Psoas muscle (tissue), 8 donors: ENCODE measurements around the gene SYVN1. TPM values are rescaled to one million over a fixed set of nuclear protein-coding genes. Genes with fewer than 3 reads are reported as not detected.

ENCODE experiments used
- ATAC-seq, 4 donors: fragments of 200-7000 bp; cut with Tn5 transposase; one replicate each; pipeline ENCODE4 v1.9.1; 2020; ENCODE audit warnings: moderate library complexity in 3 of 4, mild to moderate bottlenecking in 2 of 4
- DNase-seq, 2 donors: peaks; one replicate each; pipeline ENCODE4 v3.0.0-alpha.2; 2020
- H3K27ac ChIP-seq: fragments of 200-600 bp; one replicate; pipeline ENCODE4 v1.8.0; 2022
- H3K27me3 ChIP-seq, 3 donors: fragments of 200-600 bp in 1 of 3; one replicate each; pipeline versions ENCODE4 v1.6.1 to v1.8.0; 2013 to 2022; ENCODE audit warnings: low read length in 2 of 3, mild to moderate bottlenecking in 2 of 3, moderate library complexity in 1 of 3; ENCODE audit not compliant: insufficient read depth in 3 of 3
- H3K36me3 ChIP-seq, 2 donors: fragments of 200-600 bp in 1 of 2; one replicate each; pipeline versions ENCODE4 v1.6.1 to v1.8.0; 2013 to 2022; ENCODE audit warnings: low read depth in 1 of 2, mild to moderate bottlenecking in 1 of 2, moderate library complexity in 1 of 2; ENCODE audit not compliant: insufficient read depth in 1 of 2
- H3K4me1 ChIP-seq: fragments of 200-600 bp; one replicate; pipeline ENCODE4 v1.8.0; 2022
- H3K4me3 ChIP-seq: fragments of 200-600 bp; one replicate; pipeline ENCODE4 v1.8.0; 2022; ENCODE audit warnings: mild to moderate bottlenecking
- H3K9me3 ChIP-seq: fragments of 200-600 bp; one replicate; pipeline ENCODE4 v1.8.0; 2022
- CTCF ChIP-seq: fragments of 200-600 bp; IDR thresholded peaks from one replicate; pipeline ENCODE4 v1.8.0; 2022; ENCODE audit warnings: antibody characterized with exemption
- WGBS, 3 donors: extraction: QIAGEN DNeasy Blood & Tissue Kit; methylation state at CpG; one replicate each; pipeline versions ENCODE4 v1.1.6 to v1.1.7; 2013; 5-methylcytosine and 5-hydroxymethylcytosine counted together
- intact Hi-C, 2 donors: fragments of 100-400 bp; cut with DNase I; formaldehyde crosslinking; loops; one replicate each; pipeline versions ENCODE4 v1.11.0 to v1.14.2; 2022
- polyA plus RNA-seq, 3 donors: library from polyadenylated mRNA; stranded (reverse); fragments of 200-250 nt; gene quantifications; one replicate each; pipeline ENCODE4 v1.2.3, GENCODE V29; 2013
- total RNA-seq, 4 donors: library from RNA; stranded (reverse); fragmentation: NEBNext Ultra II Directional in 2 of 4; extraction: Animal tissue kit (Norgen Biotek cat#: 25700) in 2 of 4; gene quantifications; one replicate each; pipeline versions ENCODE4 v1.2.1 to v1.2.4, GENCODE V29; 2021 to 2023
- donor health status: healthy with polysubstance abuse.
- donor health status: DM: no; HTN: no; CAD: no; lungs with moderate emphysema.
- donor health status: Bipolar disorder and iron deficiency.
- donor health status: healthy.
- donor health status: DM: yes; HTN: yes; CAD: no.
- donor health status: DM: no; HTN: no; CAD: no.
- donor health status: DM: no; HTN: no; CAD: no.
- donor health status: DM: yes; HTN: yes; CAD: no.

SYVN1 gene
- total and polyA plus RNA-seq, 7 donors = 20.2 to 56.1 (median 29.3) TPM

DNA sequence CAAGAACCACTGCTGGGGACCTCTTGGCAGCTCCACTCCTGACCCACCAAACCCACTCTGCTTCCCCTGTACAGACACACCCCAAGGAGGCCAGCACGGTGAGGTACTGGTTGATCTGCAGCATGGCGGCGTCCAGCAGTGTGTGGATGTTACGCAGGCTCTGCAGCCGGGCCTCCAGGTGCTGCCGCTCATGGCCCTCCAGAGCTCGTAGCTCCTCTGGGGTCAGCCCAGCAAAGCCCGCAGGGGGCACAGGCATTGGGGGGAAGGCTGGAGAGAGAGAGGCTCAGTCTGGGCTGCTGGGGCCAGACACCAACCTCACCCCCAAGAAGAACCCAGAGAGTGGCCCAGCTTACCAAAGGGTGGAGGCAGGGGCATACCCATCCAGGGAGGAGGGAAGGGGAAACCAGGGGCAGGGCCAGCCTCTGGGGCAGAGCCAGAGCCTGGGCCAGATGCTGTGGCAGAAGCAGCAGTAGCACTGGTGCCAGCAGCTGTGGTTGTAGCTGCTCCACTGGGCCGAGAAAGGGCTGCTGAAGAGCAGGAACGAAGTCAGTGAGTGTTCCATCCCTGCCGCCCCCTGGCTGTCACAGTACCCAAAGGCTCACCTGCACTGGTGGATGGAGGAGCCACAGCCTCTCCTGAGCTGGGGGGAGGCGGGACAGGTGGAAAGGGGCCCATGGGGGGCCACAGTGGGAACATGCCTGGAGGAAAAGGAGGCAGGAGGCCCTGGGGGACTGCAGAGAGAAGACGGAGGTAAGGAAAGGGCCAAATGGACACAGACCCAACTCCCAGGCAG is 4.5 kb downstream of the SYVN1 start:
- intact Hi-C loops = no loop called here
- WGBS, 3 donors = 71 to 80% (median 78%) methylated on average over 13 of the region's 13 CpGs
- H3K27ac ChIP-seq = no peak overlapping the region

DNA sequence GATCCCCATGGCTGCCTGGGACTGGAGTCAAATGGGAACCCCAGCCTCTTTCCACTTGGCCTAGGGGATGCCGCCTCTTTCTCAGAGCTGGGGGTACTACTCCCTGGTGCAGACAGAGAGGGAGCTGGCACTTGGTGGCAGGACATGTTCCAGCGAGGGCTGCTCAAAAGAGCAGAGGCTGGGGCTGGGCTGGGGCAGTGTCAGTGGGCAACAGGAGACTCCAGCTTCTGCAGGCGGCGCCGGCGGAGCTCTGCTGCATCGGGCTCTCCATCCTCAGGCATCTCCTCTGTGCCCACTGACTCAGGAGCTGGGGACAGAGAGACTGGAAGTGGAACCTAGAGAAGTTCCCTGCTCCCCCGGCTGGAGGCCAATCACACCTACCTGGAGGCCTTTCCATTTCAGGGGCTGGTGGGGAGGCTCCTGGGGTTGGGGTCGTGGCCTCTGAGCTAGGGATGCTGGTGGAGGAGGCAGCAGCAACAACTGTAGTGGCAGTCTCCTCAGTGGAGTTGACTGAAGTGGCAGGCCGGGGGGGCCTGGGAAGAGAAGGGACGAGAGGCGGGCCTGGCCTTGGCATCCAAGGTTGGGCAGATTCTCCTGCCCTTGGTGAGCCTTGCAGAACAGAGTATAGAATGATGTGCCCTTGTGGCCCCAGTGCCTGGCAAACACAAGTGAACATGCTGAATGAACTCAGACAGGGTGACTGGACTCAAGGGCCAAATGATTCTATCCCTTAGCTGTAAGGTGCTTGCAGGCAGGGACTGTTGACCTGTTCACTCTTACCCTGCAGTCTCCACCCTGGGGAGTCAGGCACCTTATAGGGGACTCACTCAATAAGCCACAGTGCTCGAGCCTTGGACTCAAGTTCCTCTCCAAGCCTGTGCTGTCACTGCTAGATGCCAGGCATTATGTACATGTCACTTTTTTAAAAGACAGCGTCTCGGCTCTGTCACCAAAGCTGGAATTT is 5.9 kb downstream of the SYVN1 start:
- intact Hi-C loops = no loop called here
- peaks cover 3 to 96% of the 10 kb centered on the region in 2 donors for H3K36me3 ChIP-seq

More for the DNA sequence above, 4.5 kb downstream of the SYVN1 start:
- ATAC-seq (no peak), DNase-seq (no peak)
- Histone ChIP-seq H3K4me1 (peaks cover 20% of the 10 kb centered on the region), H3K27me3 (no peaks in the 10 kb centered on the region), H3K36me3 (peaks cover 3 to 84% of the 10 kb centered on the region in 2 donors), H3K9me3 (no peaks in the 10 kb centered on the region), H3K4me3 (no peak overlapping the region)
- no peak for TF ChIP-seq CTCF

GRCh38 chr11:65127473-65128181 is 6.7 kb downstream of the SYVN1 start:
- intact Hi-C loops = no loop called here
- Histone ChIP-seq H3K9me3 (no peaks in the 10 kb centered on the region), H3K27me3 (no peaks in the 10 kb centered on the region), H3K4me3 (no peak overlapping the region), H3K36me3 (peaks cover 3 to 89% of the 10 kb centered on the region in 2 donors), H3K4me1 (peaks cover 17% of the 10 kb centered on the region), H3K27ac (no peak overlapping the region)
- ATAC-seq (no peak), DNase-seq (no peak)
- WGBS, 3 donors = 69 to 82% (median 78%) methylated on average over 12 of the region's 12 CpGs
- no peak for TF ChIP-seq CTCF

More for the DNA sequence above, 5.9 kb downstream of the SYVN1 start:
- no peaks in the 10 kb centered on the region for H3K27me3 ChIP-seq
- H3K4me3 ChIP-seq = no peak overlapping the region
- WGBS, 3 donors = 71 to 80% (median 78%) methylated on average over 15 of the region's 15 CpGs
- no peak overlapping the region for H3K27ac ChIP-seq
- peaks cover 18% of the 10 kb centered on the region for H3K4me1 ChIP-seq
- H3K9me3 ChIP-seq = no peaks in the 10 kb centered on the region
- ATAC-seq (no peak), DNase-seq (no peak)
- TF ChIP-seq CTCF = no peak

- ATAC-seq = no peak
- WGBS, 3 donors = 68 to 80% (median 69%) methylated on average over 6 of the region's 6 CpGs
- peaks cover 0 to 81% of the 10 kb centered on the region in 2 donors for H3K36me3 ChIP-seq
- H3K4me1 ChIP-seq = peaks cover 10% of the 10 kb centered on the region
- intact Hi-C loops = no loop called here
- TF ChIP-seq CTCF = no peak
- no peak for DNase-seq
- no peaks in the 10 kb centered on the region for H3K27me3 ChIP-seq
- H3K9me3 ChIP-seq = no peaks in the 10 kb centered on the region
- H3K27ac ChIP-seq = no peak overlapping the region
- no peak overlapping the region for H3K4me3 ChIP-seq
These were observed 7.6 kb downstream of the SYVN1 start for GRCh38 chr11:65126624-65127274.
